GM12878 (cell line): Measurements from ENCODE around the gene HOXA2.
A peak's percentile ranks its signal among the peaks of the same experiment; 100 is the strongest.

Experiments used
- EZH2 ChIP-seq: IDR thresholded peaks from 2 replicates; pipeline ENCODE4 v1.6.1; 2012; ENCODE audit warnings: low read depth, mild to moderate bottlenecking, control low read depth, inconsistent platforms, low read length, borderline replicate concordance; ENCODE audit not compliant: control insufficient read depth
- POLR2A ChIP-seq: IDR thresholded peaks from 2 replicates; pipeline ENCODE4 v1.6.1; 2011; ENCODE audit warnings: low read depth, mild to moderate bottlenecking, low read length
- POLR2AphosphoS5 ChIP-seq: IDR thresholded peaks from 2 replicates; pipeline ENCODE4 v1.6.1; 2011; ENCODE audit warnings: mild to moderate bottlenecking, low read length, inconsistent platforms
- SRF ChIP-seq, 2 experiments: IDR thresholded peaks; 2 replicates each; pipeline ENCODE4 v1.6.1; 2011; ENCODE audit warnings: low read depth in 2 of 2, low read length in 2 of 2, mild to moderate bottlenecking in 1 of 2, moderate library complexity in 1 of 2

- TF ChIP-seq POLR2A (no peak), EZH2 (no peak), POLR2AphosphoS5 (no peak), SRF (IDR thresholded peaks at IDR 0.05; ENCODE audit: low read depth in 2 of 2, low read length in 2 of 2) (peak; percentile 40 to 68; a peak in 2 of 4 replicates)
Measured at GRCh38 chr7:27143023-27143949, 40.8 kb upstream of the HOXA2 start, which contains the start of gene HOXA5.
